ENCODE results near the gene LRP5.
A peak's percentile ranks its signal among the peaks of the same experiment; 100 is the strongest.
"Not testable (repeated sequence)": the region's sequence is repeated elsewhere in the genome, so short reads cannot be mapped to it uniquely, and the experiment has no call there.

Gene LRP5

DNA sequence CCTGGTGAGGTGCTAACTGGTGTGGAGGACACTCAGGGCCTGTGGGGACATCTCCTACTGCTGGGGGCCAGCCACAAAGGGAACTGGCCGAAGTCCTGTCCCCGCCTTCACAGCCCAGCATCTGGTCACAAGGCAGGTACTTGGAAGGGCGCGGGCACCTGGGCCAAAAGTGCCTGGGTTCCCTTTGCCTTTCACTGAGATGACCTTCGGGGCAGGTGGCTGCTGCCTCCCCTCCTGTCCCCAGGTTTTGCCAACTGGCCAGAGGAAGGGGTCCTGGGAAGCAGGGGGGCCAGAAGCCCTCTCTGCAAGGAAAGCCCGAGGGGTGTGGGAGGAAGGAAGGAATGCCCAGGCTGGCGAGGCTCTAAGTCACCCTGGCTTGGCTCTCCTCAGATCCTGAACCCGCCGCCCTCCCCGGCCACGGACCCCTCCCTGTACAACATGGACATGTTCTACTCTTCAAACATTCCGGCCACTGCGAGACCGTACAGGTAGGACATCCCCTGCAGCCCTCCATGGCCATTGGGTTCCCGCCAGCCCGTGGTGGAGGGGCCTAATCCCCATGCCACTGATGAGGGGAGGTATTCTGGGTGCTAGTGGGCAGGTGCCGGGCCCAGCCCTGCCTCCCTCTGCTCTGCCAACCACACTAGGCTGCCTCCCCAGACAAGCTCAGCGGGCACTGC, 133.8 kb downstream of the LRP5 start:
- DNase-seq = no peak

DNA sequence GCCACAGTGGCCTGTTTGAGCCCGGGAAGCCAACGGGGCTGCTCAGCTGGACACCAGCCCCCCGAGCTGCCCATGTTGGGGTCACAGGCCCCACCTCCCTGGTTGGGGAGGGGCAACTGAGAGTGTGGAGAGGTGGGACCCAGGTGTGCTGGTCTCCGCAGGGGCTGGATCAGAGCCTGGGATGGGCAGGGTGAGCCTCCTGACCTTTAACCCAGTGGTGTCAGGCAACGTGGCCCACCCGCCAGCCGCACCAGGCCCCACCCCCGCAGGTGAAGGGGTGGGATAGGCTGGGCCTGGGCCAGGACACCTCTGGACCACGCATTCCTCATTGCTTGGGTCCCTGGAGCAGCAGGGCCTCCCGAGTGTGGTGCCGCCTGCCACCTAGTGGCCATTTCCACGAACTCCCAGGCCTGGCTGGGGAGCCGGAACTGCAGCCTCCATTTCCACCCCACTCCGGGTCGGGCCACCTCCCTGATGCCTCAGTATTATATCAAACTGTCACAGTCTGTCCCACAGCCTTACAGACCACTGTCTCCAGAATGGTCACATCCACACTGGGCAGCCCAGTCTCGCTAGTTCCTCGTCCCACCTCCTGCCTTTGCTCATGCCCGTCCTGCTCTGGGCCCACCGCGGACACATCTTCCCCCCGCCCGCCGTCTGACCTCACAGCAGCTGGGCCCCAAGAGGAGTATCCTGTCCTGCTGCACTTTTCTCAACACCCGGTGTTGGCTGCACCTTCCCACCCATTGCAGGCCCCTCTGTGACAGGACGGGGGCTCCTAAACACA, 134.8 kb downstream of the LRP5 start:
- DNase-seq = peak; percentile 83

DNA sequence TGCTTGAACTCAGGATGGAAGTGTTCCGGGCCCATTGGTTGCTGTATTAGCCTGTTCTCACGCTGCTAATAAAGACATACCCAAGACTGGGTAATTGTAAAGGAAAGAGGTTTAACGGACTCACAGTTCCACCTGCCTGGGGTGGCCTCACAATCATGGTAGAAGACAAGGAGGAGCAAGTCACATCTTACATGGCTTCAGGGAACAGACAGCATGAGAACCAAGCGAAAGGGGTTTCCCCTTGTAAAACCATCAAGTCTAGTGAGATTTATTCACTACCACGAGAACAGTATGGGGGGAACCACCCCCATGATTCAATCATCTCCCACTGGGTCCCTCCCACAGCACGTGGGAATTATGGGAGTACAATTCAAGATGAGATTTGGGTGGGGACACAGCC, 135.5 kb downstream of the LRP5 start:
- not testable (repeated sequence) for DNase-seq

GRCh38 chr11:68448604-68449011, 136.2 kb downstream of the LRP5 start:
- no peak for DNase-seq

DNA sequence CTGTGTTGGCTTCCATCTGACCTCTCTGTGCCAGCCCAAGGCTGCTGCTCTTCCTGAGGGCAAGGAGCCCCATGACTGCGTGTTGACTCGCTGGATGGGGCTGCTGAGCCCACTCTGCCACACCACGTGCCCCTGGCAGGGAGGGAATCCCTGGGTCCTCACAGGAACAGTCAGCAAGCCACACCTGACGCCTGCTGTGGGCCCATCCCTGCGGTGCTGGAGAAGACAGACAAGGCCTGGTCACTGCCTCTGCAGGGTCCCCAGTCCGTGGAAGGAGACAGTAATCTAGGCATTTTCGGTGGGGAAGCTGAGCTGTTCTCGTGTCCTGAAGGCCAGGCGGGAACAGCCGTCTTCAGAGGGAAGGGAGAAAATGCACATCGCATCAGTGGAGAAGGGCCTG, 137.6 kb downstream of the LRP5 start:
- DNase-seq = no peak

- DNase-seq = no peak
These were observed 138.3 kb downstream of the LRP5 start for GRCh38 chr11:68450711-68451110.

- no peak for DNase-seq
These were observed 142.4 kb downstream of the LRP5 start for GRCh38 chr11:68454767-68455166.

- DNase-seq = no peak
These were observed 143.1 kb downstream of the LRP5 start for GRCh38 chr11:68455485-68455884.

GRCh38 chr11:68457216-68457897, 145.0 kb downstream of the LRP5 start:
- no peak for DNase-seq

DNA sequence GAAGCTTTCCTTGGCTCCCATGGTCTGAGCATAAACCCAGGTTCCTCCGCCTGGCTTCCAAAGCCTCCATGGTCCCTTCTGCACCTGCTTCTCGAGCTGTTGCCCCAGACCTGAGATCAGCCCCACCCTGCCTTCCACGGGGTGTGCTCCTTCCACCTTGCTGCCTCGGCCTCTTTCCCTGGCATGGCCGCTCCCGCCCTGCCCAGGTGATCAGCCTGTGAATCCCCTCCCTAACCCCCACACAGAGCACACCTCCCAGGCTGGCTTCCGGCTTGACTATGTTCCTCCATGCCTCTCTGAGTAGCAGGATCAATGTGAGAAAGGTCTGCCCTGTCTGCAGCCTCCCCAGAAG, 145.5 kb downstream of the LRP5 start:
- DNase-seq = no peak

- DNase-seq = not testable (repeated sequence)
These were observed 145.9 kb downstream of the LRP5 start for GRCh38 chr11:68458340-68458739.

- peak; percentile 98 for DNase-seq
These were observed 147.7 kb downstream of the LRP5 start for GRCh38 chr11:68459886-68460740.

- DNase-seq = peak; percentile 13
These were observed 148.6 kb downstream of the LRP5 start, which contains the start of gene PPP6R3 for GRCh38 chr11:68460741-68461574. TSS of gene PPP6R3 (plus strand) at chr11:68460752. CDS start at chr11:68537665, 76,913 bp downstream.

DNA sequence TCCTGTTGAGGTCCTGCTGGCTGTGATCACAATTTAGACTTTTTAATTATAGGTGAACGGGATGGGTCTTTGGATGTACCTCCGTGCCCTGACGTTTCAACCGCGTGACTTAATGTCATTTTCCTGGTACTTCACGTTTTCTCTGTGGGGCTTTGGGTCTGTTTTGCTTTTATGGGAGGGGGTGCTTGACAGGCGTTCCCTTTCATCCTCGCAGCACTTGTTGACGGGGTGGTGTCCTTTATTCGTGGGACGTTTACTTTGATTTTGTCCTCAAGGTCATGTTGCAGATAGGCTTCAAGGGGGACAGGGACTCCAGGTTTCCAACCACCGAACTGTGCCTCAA, 149.2 kb downstream of the LRP5 start:
- DNase-seq = no peak

DNA sequence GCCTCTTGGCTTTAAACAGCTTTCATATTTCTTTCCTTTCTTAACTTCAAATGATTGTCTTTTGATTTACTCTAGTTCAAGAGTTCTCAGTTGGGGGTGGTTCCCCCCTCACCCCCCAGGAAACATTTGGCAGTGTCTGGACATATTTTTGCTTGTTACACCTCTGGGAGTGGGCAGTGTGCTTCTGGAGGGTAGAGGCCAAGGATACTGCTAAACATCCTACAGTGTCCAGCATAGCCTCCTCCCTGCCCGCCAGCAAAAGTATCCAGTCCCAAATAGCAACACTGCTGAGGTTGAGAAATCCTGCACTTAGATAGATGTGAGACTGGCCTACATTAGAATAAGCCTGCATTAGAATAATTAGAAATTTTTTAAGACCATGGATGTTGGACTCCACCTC, 151.3 kb downstream of the LRP5 start:
- DNase-seq = no peak

DNA sequence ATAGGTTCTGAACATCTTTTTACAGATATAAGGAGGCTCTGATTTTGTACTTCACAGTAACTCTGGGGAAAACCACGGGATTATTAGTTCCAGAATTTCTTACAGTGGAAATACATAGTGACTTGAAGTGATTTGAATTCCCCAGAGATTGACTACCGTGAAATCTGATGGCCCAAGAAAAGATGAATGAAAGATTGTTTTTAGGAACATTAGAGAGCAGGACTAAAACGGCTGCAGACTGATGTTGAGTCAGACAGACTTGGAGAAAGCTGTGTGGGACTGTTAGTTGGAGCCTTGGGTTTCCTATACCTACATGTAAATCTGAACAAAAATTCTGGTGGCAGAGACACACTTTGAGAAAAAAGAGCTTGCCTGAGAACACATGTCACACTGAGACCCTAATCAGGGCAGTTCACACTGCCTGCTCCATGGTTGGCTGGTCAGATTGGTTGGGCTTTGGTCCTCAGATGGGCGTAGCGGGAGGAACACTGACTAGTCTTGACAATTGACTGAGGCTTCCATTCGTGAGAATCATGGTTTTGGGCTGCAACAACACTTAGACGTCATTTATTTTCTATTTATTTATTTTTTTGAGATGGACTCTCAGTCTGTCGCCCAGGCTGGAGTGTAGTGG, 154.9 kb downstream of the LRP5 start:
- no peak for DNase-seq

- no peak for DNase-seq
These were observed 155.9 kb downstream of the LRP5 start for GRCh38 chr11:68468217-68468828.

DNA sequence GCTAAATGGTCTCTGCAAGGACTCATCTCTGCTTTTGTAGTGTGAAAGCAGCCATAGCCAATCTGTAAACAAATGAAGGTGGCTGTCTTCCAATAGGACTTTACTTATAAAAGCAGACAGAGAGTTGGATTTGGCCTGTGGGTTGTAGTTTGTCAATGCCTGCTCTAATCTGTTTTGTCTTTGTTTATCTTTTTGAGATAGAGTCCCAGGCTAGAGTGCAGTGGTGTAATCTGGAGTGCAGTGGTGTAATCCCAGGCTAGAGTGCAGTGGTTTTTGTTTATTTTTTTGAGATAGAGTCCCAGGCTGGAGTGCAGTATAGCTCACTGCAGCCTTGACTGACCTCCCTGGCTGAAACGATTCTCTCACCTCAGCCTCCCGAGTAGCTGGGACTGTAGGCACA, 156.7 kb downstream of the LRP5 start:
- no peak for DNase-seq

DNA sequence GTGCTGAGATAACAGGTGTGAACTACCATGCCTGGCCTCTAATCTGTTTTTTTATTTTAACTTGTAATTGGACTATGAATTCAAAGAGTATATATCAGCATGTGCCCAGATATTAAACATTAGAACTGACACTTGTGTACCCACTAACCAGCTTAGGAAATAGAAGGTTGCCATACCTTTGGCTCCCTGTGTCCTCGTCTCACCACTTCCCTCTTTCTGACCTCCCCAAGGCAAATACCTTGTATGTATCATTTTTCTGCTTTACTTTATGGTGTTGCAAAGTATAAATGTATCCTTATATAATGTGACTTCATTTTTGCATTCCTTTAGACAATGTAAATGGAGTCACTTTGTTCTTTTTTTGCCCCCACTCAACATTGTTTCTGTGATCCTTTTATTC, 157.3 kb downstream of the LRP5 start:
- DNase-seq = no peak

GRCh38 chr11:68470304-68470811, 158.0 kb downstream of the LRP5 start:
- no peak for DNase-seq

Data from suppressor macrophage treated with lipopolysaccharide for 4 hours (primary cell).